NK-92 (cell line): ENCODE data around the gene SCYL1.

Experiments
- DNase-seq: peaks from one replicate; lab custom pipeline; 2025; ENCODE audit not compliant: unreplicated experiment; lab: John Stamatoyannopoulos, UW

SCYL1 gene

GRCh38 chr11:65492637-65493366 is 32.1 kb upstream of the SCYL1 start:
- DNase-seq = no peak

GRCh38 chr11:65493367-65494176 is 31.3 kb upstream of the SCYL1 start:
- no peak for DNase-seq

GRCh38 chr11:65496304-65497140 is 28.4 kb upstream of the SCYL1 start:
- DNase-seq = no peak

DNA sequence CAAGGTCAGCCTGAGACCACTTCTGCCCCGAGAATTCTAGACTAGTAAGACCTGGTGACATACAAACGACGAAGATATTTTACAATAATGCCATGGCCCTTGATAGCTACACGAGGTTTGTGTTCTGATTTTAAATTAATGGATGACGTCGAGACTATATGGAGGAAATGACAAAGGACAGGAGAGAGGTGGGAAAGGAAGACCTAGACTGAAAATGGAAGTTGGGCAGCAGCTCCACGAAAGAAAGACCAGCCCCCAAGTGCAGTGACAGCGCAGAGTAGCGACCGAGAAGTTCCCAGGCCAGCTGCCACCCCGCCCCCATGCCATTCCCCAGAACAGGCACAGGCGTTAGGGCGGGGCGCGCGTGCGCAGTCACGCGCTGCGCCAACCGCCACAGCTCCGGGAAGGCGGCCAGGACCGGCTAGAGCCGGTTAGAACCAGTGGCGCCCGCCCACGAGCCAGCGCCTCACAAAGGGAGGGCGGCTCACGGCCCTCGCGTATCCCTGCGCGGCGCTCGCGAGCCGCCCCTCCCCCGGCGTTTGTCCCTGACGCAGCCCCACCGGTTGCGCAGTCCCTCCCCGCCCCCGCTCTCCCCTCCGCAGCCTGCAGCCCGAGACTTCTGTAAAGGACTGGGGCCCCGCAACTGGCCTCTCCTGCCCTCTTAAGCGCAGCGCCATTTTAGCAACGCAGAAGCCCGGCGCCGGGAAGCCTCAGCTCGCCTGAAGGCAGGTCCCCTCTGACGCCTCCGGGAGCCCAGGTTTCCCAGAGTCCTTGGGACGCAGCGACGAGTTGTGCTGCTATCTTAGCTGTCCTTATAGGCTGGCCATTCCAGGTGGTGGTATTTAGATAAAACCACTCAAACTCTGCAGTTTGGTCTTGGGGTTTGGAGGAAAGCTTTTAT is 27.5 kb upstream of the SCYL1 start:
- DNase-seq = peak; percentile 80

DNA sequence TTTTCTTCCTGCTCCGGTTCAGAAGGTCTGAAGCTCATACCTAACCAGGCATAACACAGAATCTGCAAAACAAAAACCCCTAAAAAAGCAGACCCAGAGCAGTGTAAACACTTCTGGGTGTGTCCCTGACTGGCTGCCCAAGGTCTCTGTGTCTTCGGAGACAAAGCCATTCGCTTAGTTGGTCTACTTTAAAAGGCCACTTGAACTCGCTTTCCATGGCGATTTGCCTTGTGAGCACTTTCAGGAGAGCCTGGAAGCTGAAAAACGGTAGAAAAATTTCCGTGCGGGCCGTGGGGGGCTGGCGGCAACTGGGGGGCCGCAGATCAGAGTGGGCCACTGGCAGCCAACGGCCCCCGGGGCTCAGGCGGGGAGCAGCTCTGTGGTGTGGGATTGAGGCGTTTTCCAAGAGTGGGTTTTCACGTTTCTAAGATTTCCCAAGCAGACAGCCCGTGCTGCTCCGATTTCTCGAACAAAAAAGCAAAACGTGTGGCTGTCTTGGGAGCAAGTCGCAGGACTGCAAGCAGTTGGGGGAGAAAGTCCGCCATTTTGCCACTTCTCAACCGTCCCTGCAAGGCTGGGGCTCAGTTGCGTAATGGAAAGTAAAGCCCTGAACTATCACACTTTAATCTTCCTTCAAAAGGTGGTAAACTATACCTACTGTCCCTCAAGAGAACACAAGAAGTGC is 26.7 kb upstream of the SCYL1 start:
- DNase-seq = no peak

DNA sequence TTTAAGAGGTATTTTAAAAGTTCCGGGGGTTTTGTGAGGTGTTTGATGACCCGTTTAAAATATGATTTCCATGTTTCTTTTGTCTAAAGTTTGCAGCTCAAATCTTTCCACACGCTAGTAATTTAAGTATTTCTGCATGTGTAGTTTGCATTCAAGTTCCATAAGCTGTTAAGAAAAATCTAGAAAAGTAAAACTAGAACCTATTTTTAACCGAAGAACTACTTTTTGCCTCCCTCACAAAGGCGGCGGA is 26.2 kb upstream of the SCYL1 start:
- no peak for DNase-seq

DNA sequence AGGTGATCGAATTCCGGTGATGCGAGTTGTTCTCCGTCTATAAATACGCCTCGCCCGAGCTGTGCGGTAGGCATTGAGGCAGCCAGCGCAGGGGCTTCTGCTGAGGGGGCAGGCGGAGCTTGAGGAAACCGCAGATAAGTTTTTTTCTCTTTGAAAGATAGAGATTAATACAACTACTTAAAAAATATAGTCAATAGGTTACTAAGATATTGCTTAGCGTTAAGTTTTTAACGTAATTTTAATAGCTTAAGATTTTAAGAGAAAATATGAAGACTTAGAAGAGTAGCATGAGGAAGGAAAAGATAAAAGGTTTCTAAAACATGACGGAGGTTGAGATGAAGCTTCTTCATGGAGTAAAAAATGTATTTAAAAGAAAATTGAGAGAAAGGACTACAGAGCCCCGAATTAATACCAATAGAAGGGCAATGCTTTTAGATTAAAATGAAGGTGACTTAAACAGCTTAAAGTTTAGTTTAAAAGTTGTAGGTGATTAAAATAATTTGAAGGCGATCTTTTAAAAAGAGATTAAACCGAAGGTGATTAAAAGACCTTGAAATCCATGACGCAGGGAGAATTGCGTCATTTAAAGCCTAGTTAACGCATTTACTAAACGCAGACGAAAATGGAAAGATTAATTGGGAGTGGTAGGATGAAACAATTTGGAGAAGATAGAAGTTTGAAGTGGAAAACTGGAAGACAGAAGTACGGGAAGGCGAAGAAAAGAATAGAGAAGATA is 25.7 kb upstream of the SCYL1 start, which contains the start of gene MALAT1:
Gene MALAT1, plus strand, starts transcription at position 69 of the 736 bp plus-strand sequence.
- no peak for DNase-seq

GRCh38 chr11:65499713-65500386 is 25.0 kb upstream of the SCYL1 start:
- DNase-seq = no peak

- DNase-seq = no peak
Measured at GRCh38 chr11:65500387-65501185, 24.3 kb upstream of the SCYL1 start.

- no peak for DNase-seq
Measured at GRCh38 chr11:65501186-65501471, 23.8 kb upstream of the SCYL1 start.

DNA sequence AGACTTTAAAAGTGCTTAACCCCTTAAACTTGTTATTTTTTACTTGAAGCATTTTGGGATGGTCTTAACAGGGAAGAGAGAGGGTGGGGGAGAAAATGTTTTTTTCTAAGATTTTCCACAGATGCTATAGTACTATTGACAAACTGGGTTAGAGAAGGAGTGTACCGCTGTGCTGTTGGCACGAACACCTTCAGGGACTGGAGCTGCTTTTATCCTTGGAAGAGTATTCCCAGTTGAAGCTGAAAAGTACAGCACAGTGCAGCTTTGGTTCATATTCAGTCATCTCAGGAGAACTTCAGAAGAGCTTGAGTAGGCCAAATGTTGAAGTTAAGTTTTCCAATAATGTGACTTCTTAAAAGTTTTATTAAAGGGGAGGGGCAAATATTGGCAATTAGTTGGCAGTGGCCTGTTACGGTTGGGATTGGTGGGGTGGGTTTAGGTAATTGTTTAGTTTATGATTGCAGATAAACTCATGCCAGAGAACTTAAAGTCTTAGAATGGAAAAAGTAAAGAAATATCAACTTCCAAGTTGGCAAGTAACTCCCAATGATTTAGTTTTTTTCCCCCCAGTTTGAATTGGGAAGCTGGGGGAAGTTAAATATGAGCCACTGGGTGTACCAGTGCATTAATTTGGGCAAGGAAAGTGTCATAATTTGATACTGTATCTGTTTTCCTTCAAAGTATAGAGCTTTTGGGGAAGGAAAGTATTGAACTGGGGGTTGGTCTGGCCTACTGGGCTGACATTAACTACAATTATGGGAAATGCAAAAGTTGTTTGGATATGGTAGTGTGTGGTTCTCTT is 23.2 kb upstream of the SCYL1 start:
- no peak for DNase-seq

- no peak for DNase-seq
Measured at GRCh38 chr11:65502274-65502554, 22.7 kb upstream of the SCYL1 start.

GRCh38 chr11:65502555-65503367 is 22.1 kb upstream of the SCYL1 start:
- no peak for DNase-seq

DNA sequence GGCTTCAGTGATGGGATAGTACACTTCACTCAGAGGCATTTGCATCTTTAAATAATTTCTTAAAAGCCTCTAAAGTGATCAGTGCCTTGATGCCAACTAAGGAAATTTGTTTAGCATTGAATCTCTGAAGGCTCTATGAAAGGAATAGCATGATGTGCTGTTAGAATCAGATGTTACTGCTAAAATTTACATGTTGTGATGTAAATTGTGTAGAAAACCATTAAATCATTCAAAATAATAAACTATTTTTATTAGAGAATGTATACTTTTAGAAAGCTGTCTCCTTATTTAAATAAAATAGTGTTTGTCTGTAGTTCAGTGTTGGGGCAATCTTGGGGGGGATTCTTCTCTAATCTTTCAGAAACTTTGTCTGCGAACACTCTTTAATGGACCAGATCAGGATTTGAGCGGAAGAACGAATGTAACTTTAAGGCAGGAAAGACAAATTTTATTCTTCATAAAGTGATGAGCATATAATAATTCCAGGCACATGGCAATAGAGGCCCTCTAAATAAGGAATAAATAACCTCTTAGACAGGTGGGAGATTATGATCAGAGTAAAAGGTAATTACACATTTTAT is 21.4 kb upstream of the SCYL1 start:
- DNase-seq = no peak

DNA sequence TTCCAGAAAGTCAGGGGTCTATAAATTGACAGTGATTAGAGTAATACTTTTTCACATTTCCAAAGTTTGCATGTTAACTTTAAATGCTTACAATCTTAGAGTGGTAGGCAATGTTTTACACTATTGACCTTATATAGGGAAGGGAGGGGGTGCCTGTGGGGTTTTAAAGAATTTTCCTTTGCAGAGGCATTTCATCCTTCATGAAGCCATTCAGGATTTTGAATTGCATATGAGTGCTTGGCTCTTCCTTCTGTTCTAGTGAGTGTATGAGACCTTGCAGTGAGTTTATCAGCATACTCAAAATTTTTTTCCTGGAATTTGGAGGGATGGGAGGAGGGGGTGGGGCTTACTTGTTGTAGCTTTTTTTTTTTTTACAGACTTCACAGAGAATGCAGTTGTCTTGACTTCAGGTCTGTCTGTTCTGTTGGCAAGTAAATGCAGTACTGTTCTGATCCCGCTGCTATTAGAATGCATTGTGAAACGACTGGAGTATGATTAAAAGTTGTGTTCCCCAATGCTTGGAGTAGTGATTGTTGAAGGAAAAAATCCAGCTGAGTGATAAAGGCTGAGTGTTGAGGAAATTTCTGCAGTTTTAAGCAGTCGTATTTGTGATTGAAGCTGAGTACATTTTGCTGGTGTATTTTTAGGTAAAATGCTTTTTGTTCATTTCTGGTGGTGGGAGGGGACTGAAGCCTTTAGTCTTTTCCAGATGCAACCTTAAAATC is 20.8 kb upstream of the SCYL1 start:
- no peak for DNase-seq
